GM19452 (cell line): ENCODE results near the gene NPC1.
"Not testable (repeated sequence)": the region's sequence is repeated elsewhere in the genome, so short reads cannot be mapped to it uniquely, and the experiment has no call there.

Experiments
- ATAC-seq: cut with Tn5 transposase; IDR thresholded peaks from one replicate; pipeline ENCODE4 v1.9.1; 2021; ENCODE audit not compliant: unreplicated experiment

Gene NPC1

DNA sequence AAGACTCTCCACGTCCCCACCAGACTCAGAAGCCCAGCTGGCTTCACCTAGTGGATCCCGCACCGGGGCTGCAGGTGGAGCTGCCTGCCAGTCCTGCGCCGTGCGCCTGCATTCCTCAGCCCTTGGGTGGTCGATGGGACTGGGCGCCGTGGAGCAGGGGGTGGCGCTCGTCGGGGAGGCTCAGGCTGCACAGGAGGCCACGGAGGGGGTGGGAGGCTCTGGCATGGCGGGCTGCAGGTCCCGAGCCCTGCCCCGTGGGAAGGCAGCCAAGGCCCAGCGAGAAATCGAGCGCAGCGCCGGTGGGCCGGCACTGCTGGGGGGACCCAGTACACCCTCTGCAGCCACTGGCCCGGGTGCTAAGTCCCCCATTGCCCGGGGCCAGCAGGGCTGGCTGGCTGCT is 8.8 kb downstream of the NPC1 start:
- not testable (repeated sequence) for ATAC-seq

DNA sequence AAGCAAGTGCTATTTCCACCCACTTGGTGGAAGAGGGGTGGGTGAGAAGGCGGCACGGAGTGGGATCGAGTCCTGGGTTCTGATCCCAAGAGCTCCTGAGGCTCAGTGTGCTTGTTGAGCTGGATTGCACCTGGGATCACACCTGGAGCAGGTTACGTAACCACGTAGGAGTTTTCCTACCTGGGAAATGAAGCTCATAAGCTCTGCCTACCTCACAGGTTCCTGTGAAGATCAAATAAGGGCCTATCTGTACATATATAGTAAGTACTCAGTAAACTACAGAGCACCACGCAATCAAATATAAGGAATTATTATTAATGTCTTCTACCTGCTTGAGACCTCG is 11.0 kb downstream of the NPC1 start:
- ATAC-seq: no peak

DNA sequence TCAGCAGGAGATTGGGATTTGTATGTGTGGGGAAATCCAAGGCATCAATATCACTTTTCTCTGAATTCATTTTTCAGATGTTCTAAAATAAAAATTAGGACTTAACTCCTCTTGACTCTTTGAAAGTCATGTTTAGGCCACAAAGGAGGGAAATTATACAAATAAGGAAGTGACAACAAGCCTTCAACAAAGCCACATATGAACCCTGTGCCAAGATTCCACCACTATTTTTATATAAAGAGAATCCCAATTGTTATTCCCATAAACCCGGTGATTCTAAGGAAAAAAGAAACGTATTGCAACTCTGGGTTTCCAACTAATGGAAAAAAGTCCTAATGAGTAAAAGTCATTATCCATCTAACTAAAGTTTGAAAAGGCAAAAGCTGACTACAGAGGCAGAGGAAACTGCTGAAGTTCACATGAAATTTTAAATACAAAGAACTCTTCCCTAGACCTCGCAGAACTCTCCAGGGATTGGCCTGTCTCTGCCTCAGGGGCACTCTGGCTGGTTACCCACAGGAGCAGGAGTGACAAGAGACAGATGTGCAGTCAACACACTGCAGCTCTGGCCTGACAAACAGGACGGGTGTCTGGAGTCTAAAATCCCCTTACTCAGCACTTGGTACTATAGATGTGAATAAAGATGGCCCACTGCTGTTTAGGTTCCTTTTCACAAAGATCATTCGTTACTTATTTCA is 11.5 kb downstream of the NPC1 start:
- ATAC-seq: no peak

DNA sequence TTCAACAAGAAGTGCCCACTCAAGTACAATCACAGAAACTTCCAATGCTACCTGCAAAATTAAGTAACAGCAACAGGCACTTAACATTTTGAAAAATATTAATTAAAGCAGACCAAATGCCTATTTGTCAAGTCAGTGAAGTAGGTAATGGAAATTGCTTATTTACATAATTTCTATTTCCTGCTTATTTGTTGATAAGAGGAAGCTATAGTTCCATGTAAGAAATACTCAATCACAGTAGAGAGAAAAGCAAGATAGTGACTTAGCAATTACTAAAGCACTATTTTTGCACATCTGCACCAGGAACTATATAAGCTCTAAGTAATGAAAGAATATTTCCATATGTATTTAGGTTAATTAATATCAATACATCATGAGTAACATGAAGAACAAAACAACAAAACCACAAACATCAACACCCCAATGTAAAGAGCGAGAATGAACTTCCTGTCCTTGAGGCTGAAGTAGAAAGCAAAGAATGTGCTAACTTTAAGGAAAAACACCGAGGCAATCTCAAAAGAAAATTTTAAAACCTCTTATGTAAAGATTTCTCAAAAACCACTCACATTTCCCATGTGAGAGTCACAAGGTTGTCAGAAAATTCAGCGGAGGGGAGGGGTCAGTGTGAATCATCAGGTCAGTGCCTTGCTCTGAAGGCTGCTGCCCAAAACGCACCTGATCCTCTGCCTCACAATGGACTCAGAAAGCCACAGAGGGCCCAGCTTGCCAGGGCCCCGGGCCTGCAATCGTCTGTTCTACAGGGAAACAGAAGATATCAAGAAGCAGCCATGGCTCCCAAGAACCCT is 12.5 kb downstream of the NPC1 start:
- no peak for ATAC-seq

DNA sequence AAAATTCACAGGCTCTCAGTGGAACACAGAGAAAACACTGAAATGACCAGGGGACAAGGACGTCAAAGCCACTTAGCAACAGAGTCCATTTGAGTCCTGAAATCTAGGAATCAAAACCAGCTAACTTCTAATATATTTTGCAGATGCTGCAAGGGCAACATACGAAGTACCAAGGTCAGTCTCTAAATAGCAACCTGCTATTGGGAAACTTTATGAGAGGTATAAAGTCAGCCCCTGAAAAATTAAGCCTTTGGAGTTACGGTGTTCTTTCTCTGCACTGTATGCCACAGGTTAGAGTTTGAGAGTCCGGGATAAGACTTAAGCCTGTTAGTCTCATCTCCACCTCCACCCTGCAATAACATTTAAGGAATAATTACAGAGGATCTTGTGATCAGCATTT is 13.3 kb downstream of the NPC1 start:
- no peak for ATAC-seq

DNA sequence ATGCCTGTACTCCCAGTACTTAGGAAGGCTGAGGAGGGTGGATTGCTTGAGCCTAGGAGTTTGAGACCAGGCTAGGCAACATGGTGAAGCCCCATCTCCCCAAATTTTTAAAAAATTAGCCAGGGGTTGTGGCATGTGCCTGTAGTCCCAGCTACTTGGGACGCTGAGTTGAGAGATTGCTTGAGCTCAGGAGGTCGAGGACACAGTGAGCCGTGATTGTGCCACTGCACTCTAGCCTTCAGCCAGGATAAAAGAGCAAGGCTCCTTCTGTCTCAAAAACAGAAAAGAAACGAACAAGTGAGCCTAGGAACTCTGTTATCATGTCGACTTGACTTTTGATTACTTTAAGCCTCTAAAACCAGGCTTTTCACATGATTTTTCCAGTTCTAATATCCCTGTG is 13.7 kb downstream of the NPC1 start:
- no peak for ATAC-seq

DNA sequence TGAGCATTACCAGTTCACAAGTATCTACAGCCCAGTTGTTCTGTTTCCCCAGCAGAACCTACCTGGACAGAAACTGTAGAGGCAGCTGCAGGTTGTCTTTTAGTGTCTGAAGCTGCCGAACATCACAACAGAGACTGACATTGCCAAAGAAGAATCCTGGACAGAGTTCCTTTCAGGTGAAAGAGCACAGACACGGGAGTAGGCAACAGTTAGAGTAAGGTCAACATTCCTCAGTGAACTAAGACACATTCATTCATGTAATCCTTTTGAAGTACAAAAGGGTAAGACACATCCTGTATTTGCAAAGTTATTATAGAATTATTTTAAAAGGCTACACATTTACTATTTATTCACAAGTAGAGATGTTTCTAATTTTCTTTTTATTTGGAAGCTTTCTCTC is 14.3 kb downstream of the NPC1 start:
- no peak for ATAC-seq

DNA sequence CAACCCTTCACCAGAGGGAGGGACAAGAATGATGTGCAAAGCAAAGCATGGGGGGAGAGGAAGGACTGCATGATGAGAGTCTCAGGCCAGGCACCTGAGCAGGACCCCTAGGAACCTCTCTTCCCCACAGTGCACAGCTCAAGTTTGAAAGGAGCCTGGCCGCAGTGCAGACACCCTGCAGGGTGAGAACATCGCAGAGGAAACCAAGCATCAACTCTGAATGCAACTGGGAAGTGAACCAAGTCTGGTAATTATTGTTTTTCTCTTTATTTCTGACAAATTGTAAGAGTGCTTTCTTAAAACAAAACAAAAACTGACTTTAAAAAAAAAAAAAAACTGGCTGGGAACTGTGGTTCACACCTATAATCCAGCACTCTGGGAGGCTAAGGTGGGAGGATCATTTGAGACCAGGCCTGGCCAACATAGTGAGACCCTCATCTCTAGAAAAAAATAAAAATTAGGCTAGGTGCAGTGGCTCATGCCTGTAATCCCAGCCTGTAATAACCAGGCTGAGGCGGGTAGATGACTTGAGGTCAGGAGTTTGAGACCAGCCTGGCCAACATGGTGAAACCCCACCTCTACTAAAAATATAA is 15.3 kb downstream of the NPC1 start:
- no peak for ATAC-seq

DNA sequence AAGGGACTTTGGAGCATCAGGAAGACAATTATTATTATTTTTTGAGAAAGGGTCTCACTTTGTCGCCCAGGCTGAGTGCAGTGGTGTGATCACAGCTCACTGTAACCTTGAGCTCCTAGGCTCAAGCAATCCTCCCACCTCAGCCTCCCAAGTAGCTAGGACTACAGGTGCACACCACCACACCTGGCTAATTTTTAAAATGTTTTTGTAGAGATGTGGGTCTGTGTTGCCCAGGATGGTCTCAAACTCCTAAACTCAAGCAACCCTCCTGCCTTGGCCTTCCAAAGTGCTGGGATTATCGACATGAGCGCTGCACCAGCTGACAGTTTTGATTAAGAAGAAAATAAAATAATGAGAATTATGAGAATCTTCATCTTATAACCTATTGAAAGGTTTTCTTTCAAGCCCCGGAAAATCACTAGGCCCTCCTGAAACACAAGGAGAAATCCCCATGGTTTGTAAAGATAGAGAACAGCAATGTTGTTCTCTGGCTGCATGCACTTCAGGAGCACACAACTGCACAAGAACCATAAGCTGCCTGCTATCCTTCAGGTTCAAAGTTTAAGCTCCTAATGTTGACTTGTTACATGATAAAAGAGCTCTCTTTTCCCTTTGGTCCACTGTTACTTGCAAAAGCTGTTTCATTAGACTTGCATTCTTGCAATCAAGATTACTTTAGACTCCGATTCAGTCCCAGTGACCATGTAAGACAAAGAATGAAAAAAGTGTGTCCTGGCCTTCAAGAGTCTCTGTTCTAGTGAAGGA is 16.8 kb downstream of the NPC1 start:
- no peak for ATAC-seq

DNA sequence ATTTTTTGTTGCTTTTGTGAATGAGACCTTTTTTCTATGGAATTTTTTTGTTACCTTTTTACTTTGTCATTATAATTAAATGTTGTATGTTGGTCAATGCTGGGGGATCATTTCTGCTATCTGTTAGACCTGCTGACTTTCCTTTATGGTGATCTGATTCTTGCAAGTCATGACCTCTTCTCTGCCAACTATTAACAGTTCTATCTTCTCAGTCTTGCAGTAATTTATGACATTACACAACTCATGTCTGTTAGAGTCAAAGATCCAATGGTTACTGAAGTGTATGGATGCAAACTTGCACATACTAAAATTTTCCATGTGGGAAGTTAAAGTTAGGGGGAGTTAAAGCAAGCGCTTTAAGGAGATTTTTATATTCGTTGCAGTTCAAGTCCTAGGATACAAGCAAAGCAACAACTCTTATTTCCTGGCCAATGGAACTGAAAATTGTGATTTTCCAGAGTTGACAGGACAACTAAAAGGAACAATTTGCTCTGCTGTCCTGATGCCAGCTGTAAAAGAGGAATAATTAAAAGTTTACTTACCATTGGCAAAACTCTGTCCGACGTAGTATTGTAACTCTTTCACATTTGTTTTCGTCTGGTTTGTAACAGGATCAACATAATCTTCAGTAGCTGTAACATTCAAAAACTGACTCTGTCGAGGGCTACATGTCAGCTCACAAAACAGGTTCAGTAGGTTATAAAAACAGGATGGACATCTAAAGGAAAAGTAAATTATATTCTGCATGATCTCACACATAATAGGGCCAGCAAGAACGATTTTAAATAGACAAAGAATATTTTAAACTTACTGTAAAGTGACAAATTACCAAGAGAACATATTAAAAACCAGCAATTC is 17.8 kb downstream of the NPC1 start:
- ATAC-seq: no peak

DNA sequence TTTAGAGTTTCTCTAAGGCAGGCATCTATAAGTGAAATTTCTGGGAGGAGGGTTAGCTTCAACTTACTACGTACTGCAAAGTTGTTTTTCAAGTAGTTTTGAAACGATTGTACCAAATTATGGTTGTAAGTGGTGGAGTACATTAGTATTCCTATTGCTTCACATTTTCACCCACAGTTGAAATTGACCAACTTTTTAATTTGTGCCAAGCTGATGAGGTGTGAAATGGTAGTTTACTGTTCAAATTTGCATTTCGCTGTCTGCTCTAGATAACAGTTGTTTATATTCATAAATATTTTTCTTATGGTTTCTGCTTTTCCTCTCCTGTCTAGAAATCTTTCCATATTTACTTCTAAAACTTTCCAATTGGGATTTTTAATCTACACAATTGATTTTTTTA is 18.6 kb downstream of the NPC1 start:
- no peak for ATAC-seq

DNA sequence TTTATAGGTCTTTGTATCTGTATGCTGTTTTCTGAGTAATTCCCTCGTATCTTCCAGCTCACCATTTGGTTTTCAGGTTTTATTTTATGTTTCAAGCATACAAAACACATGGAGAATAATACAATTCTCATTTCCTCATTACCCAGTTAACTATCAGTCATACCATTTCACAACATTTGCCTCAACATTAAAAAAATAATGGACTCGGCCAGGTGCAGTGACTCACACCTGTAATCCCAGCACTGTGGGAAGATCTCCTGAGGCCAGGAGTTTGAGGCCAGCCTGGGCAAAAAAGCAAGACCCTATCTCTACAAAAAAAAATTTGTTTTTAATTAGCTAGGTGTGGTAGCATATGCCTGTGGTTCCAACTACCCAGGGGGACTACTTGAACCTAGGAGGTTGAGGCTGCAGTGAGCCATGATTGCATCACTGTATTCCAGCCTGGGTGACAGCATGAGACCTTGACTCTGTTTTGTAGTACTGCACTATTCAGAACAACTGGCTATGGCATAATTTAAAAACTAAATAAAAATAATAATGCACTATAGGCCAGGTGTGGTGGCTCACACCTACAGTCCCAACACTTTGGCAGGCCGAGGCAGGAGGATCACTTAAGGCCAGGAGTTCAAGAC is 20.3 kb downstream of the NPC1 start:
- no peak for ATAC-seq

DNA sequence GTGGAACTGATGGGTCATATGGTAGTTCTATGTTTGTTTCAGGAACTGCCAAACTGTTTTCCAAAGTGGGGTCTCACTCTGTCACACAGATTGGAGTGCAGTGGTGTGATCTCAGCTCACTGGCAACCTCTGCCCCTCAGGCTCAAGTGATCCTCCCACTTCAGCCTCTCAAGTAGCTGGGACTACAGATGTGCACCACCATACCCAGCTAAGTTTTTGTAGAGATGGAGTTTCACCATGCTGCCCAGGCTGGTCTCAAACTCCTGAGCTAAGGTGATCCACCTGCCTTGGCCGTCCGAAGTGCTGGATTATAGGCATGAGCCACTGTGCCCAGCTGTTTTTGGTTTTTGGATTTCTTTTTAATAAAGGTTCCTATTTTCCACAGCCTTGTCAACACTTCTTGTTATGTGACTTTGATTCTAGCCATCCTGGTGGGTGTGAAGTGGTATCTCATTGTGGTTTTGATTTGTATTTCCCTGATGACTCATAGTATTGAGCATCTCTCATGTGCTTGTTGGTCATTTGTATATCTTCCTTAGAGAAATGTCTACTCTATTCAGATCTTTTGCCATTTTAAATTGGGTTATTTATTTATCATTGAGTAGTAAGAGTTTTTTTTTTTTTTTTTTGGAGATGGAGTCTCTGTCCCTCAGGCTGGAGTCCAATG is 22.8 kb downstream of the NPC1 start:
- no peak for ATAC-seq

DNA sequence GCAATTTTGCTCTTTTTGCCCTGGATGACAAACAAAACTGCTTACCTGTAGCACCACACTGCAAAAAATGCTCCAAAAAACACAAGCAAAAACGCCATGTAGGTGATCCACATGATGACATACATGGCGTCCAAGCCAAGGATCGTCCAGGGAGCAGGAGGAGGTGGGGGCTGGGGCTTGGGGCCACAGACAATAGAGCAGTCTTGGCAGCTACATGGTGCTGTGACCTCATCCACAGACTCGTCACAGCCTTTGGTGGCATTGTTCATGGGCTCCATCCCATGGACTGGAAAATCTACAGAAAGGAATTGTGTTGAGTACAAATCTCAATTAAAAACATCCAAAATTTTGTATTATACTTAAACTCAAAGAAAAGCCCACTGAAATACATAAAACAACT is 26.1 kb downstream of the NPC1 start:
- ATAC-seq: no peak

DNA sequence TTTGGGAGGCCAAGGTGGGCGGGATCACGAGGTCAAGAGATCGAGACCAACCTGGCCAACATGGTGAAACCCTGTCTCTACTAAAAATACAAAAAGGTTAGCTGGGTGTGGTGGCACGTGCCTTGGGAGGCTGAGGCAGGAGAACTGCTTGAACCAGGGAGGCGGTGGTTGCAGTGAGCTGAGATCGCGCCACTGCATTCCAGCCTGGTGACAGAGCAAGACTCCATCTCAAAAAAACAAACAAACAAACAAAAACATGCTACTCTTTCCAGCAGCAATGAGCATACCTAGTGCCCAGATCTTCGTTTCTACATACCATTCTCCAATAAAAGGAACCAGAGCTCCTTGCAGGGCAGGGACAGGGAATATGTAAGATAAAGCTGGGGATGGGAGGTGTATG is 28.8 kb downstream of the NPC1 start:
- ATAC-seq: not testable (repeated sequence)

DNA sequence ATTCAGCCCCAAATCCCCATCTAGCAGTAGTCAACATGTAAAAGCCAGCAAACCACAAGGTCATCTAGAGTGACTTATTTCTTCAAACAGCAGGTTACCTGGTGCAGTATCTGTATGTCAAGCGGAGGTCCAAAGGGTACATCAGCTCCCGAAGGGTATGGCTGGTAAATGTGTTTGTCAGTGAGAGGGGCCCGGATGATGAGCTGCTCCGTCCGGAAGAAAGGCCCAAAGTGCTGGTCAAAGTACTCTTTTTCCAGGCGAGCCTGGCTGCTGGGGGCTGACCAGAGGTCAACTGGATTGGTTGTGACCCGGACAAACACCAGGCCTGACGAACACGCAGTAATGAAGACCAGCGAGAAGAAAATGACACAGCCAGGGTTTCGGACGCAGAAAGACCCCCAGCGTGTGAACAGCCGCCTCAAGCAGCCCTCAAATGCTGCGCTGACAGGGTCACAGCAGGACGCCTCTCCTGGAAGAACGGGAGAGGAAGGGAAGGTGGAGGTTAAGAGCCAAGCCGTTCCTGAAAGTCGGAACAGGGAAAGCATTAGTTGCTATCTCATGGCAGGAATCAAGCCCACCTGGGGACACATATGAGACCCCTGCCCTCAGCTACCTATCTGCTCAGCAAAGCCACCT is 30.0 kb downstream of the NPC1 start:
- ATAC-seq: no peak

DNA sequence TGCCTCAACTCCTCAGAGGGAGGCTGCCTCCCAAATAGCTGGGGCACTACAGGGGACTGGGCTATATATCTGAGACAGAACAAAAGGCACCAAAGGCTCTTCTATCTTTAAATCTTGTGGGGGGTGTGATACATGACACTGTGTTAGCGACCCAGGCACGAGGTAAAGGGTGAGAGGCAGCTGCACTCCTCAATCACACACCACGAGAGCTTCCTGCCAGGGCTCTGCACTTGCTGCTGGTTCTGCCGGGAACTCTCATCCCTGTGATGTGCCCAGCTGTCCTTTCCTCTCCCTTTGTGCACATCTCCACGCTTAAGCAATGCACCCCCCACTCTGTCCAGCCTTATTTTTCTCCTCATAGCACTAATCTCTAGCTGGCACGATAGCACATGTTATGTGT is 32.4 kb downstream of the NPC1 start:
- ATAC-seq: no peak

DNA sequence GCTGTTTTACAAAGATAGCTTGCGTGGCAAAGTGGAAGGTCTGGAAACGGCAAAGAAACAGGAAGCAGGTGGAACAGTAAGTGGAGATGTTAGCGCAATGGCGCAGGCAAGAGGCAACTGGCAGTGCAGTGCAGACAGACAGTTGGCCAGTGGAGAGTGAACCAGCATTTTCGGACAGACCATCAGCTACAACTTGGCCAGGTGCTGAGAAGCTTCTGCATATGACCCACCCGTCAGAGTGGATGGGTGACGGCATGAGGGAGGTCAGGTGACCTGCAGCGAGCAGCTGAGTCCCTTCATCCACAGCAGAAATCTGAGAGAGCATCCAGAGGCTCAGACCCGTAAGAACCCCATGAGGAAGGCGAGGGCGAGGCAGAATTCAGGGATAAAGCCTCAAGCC is 33.8 kb downstream of the NPC1 start:
- no peak for ATAC-seq

DNA sequence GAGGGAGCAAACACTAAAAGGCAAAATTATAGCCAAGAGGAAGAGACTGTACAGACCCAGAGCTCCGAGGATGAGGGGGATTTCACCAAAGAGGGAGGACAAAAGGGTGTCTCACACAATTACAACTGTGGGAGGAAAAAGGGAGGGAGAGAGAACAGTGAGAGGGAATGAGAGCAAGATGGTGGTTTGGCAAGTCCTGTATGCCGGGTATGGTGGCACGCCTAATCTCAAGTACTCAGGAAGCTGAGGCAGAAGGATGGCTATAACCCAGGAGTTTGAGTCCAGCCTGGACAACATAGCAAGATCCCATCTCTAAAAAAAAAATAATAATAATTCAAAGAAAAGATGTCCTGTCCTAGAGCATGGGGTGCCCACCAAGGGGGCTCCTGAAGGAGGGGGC is 34.3 kb downstream of the NPC1 start:
- no peak for ATAC-seq
